ENCODE measurements around the gene WNT7A.

WNT7A gene

GRCh38 chr3:13792512-13793371, 87.1 kb downstream of the WNT7A start:
- DNase-seq (ENCODE audit: low spot score) = no peak

- no peak for DNase-seq (ENCODE audit: low spot score)
Observed at GRCh38 chr3:13792051-13792490, 87.8 kb downstream of the WNT7A start.

GRCh38 chr3:13791198-13792050, 88.4 kb downstream of the WNT7A start:
- no peak for DNase-seq (ENCODE audit: low spot score)

GRCh38 chr3:13790376-13791197, 89.3 kb downstream of the WNT7A start:
- no peak for DNase-seq (ENCODE audit: low spot score)

- DNase-seq (ENCODE audit: low spot score) = no peak
Observed at GRCh38 chr3:13788522-13789424, 91.1 kb downstream of the WNT7A start.

- no peak for DNase-seq (ENCODE audit: low spot score)
Observed at GRCh38 chr3:13787533-13788132, 92.2 kb downstream of the WNT7A start.

GRCh38 chr3:13786811-13787210, 93.1 kb downstream of the WNT7A start:
- no peak for DNase-seq (ENCODE audit: low spot score)

- DNase-seq (ENCODE audit: low spot score) = no peak
Observed at GRCh38 chr3:13785853-13786436, 93.9 kb downstream of the WNT7A start.

- DNase-seq (ENCODE audit: low spot score) = no peak
Observed at GRCh38 chr3:13785351-13785750, 94.5 kb downstream of the WNT7A start.

- no peak for DNase-seq (ENCODE audit: low spot score)
Observed at GRCh38 chr3:13783476-13783875, 96.4 kb downstream of the WNT7A start.

- no peak for DNase-seq (ENCODE audit: low spot score)
Observed at GRCh38 chr3:13782501-13782900, 97.4 kb downstream of the WNT7A start.

- no peak for DNase-seq (ENCODE audit: low spot score)
Observed at GRCh38 chr3:13781417-13781816, 98.5 kb downstream of the WNT7A start.

- no peak for DNase-seq (ENCODE audit: low spot score)
Observed at GRCh38 chr3:13780432-13781176, 99.3 kb downstream of the WNT7A start.

GRCh38 chr3:13776253-13777050, 103.4 kb downstream of the WNT7A start:
- no peak for DNase-seq (ENCODE audit: low spot score)

- DNase-seq (ENCODE audit: low spot score) = no peak
Observed at GRCh38 chr3:13772885-13773745, 106.8 kb downstream of the WNT7A start.

GRCh38 chr3:13772321-13772745, 107.5 kb downstream of the WNT7A start:
- no peak for DNase-seq (ENCODE audit: low spot score)

- DNase-seq (ENCODE audit: low spot score) = no peak
Observed at GRCh38 chr3:13771496-13771895, 108.4 kb downstream of the WNT7A start.

All from hematopoietic multipotent progenitor cell treated with erythropoietin and hydrocortisone succinate and interleukin-3 and kit ligand, for 17 days (in vitro differentiated cells).